ENCODE results near the gene RAX2. TPM values are rescaled to one million over a fixed set of nuclear protein-coding genes. Genes with fewer than 3 reads are reported as not detected.

RAX2 gene
- total RNA-seq, 1 experiment from 2014 or later: not detected

DNA sequence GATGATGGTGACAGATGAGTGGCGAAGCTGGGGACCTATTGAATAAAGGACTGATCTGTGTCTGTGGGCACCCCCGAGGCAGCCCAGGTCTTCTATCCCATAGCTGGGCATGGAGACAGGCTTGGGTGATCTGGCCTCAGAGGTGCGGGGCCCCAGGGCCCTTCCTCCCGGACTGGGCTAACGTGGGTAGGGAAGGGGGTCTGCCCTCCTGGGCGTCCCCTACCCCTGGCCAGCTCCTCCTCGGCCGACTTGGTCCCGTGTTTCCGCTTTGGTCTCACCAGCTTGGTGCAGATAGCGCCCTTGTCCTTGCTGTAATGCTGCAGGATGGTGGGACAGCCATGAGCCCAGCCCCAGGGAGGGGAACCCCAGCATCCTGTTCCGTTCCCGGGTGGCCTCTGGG, 10.9 kb upstream of the RAX2 start:
- Histone ChIP-seq H4K20me1 (ENCODE audit: insufficient read depth) (no peaks in the 10 kb centered on the region), H2AFZ (ENCODE audit: low read depth, low read length, poor library complexity, severe bottlenecking) (no peak overlapping the region), H3K27ac (ENCODE audit: low read depth, low read length) (no peak overlapping the region), H3K4me1 (ENCODE audit: control insufficient read depth in 1 of 2, insufficient read depth in 2 of 2, low read length in 2 of 2) (no peaks in the 10 kb centered on the region), H3K9me3 (ENCODE audit: control insufficient read depth in 1 of 2, insufficient read depth in 1 of 2, low read depth in 1 of 2, low read length in 2 of 2) (peaks cover 9 to 21% of the 10 kb centered on the region in 2 experiments; a peak in 3 of 4 replicates), H3K4me3 (replicated peaks in 1 of 2; ENCODE audit: low read depth in 1 of 2, low read length in 2 of 2) (no peak overlapping the region), H3K27me3 (ENCODE audit: insufficient read depth, low read length) (no peaks in the 10 kb centered on the region), H3K9ac (ENCODE audit: low read length) (no peak overlapping the region), H3K9me2 (ENCODE audit: insufficient read depth) (no peaks in the 10 kb centered on the region), H3K4me2 (ENCODE audit: low read length) (no peak overlapping the region), H3K36me3 (ENCODE audit: control insufficient read depth in 1 of 2, insufficient read depth in 2 of 2, low read length in 2 of 2) (no peaks in the 10 kb centered on the region), H3K79me2 (ENCODE audit: insufficient read depth, low read length) (no peaks in the 10 kb centered on the region)
- no peak for DNase-seq (ENCODE audit: low read depth, low spot score)
- TF ChIP-seq CBX3 (IDR thresholded peaks at IDR 0.05; ENCODE audit: low read depth): no peak
- no peak for TF ChIP-seq ELF1 (IDR thresholded peaks at IDR 0.05; ENCODE audit: borderline replicate concordance, low read depth)
- no peak for TF ChIP-seq CEBPB (IDR thresholded peaks at IDR 0.05; ENCODE audit: low read depth)
- no peak for TF ChIP-seq EZH2 (IDR thresholded peaks at IDR 0.05)
- no peak for TF ChIP-seq POLR2AphosphoS5 (IDR thresholded peaks at IDR 0.05; ENCODE audit: low read depth, low read length)
- no peak for TF ChIP-seq POLR2A (IDR thresholded peaks at IDR 0.05; ENCODE audit: borderline replicate concordance, extremely low read depth, insufficient read depth, insufficient read length)
- TF ChIP-seq, protein P1, sequence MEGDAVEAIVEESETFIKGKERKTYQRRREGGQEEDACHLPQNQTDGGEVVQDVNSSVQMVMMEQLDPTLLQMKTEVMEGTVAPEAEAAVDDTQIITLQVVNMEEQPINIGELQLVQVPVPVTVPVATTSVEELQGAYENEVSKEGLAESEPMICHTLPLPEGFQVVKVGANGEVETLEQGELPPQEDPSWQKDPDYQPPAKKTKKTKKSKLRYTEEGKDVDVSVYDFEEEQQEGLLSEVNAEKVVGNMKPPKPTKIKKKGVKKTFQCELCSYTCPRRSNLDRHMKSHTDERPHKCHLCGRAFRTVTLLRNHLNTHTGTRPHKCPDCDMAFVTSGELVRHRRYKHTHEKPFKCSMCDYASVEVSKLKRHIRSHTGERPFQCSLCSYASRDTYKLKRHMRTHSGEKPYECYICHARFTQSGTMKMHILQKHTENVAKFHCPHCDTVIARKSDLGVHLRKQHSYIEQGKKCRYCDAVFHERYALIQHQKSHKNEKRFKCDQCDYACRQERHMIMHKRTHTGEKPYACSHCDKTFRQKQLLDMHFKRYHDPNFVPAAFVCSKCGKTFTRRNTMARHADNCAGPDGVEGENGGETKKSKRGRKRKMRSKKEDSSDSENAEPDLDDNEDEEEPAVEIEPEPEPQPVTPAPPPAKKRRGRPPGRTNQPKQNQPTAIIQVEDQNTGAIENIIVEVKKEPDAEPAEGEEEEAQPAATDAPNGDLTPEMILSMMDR (IDR thresholded peaks at IDR 0.05 in 2 of 3, conservative IDR thresholded peaks at IDR 0.05 in 1 of 3; ENCODE audit: borderline replicate concordance in 1 of 3, insufficient read depth in 1 of 3, low read depth in 2 of 3, low read length in 2 of 3): no peak
- intact Hi-C loops (cut with micrococcal nuclease): no loop called here
- RAD21 ChIA-PET (ENCODE audit: low non-redundant PET in 1 of 2, low total read pairs in 2 of 2, uncharacterized antibody in 2 of 2, unreplicated experiment in 2 of 2): no interaction called here
- CTCF ChIA-PET: no interaction called here
- POLR2A ChIA-PET: interaction anchor here (1.6 kb wide), 1 partner anchor 20 kb away, joined by 4 read pairs; the partner anchor contains the start of gene MRPL54
- no peak for ATAC-seq
- BruUV-seq (replicated peaks): no TSS peak

DNA sequence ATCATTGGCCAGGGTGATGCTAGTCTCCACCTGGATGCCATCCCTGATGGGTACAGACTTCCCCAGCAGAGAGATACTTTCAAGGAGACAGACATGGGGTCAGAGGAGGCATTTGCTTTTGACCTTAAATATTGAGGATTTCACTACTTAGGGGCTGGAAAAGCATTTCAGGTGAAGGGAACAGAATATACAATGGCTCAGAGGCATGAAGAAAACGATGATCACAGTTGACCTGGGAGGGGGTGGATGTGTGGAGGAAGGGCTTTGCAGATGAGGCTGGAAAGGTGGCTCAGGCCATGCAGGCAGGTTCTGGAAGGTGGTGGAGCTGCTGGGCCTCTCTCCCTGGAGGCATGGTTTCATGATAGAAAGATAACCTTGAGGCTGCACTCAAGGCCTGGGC, 10.3 kb upstream of the RAX2 start:
- Histone ChIP-seq H4K20me1 (ENCODE audit: insufficient read depth) (no peaks in the 10 kb centered on the region), H3K79me2 (ENCODE audit: insufficient read depth, low read length) (no peaks in the 10 kb centered on the region), H3K4me2 (ENCODE audit: low read length) (no peak overlapping the region), H3K9me2 (ENCODE audit: insufficient read depth) (no peaks in the 10 kb centered on the region), H2AFZ (ENCODE audit: low read depth, low read length, poor library complexity, severe bottlenecking) (no peak overlapping the region), H3K9me3 (ENCODE audit: control insufficient read depth in 1 of 2, insufficient read depth in 1 of 2, low read depth in 1 of 2, low read length in 2 of 2) (peaks cover 9 to 21% of the 10 kb centered on the region in 2 experiments; a peak in 3 of 4 replicates), H3K27ac (ENCODE audit: low read depth, low read length) (no peak overlapping the region), H3K4me3 (replicated peaks in 1 of 2; ENCODE audit: low read depth in 1 of 2, low read length in 2 of 2) (no peak overlapping the region), H3K9ac (ENCODE audit: low read length) (no peak overlapping the region), H3K36me3 (ENCODE audit: control insufficient read depth in 1 of 2, insufficient read depth in 2 of 2, low read length in 2 of 2) (no peaks in the 10 kb centered on the region), H3K4me1 (ENCODE audit: control insufficient read depth in 1 of 2, insufficient read depth in 2 of 2, low read length in 2 of 2) (no peaks in the 10 kb centered on the region), H3K27me3 (ENCODE audit: insufficient read depth, low read length) (no peaks in the 10 kb centered on the region)
- DNase-seq (ENCODE audit: low read depth, low spot score) (no peak), ATAC-seq (no peak)
- intact Hi-C loops (cut with micrococcal nuclease): no loop called here
- BruUV-seq (replicated peaks): no TSS peak
- CTCF ChIA-PET: no interaction called here
- POLR2A ChIA-PET: interaction anchor here (1.6 kb wide), 1 partner anchor 20 kb away, joined by 4 read pairs; the partner anchor contains the start of gene MRPL54
- RAD21 ChIA-PET (ENCODE audit: low non-redundant PET in 1 of 2, low total read pairs in 2 of 2, uncharacterized antibody in 2 of 2, unreplicated experiment in 2 of 2): no interaction called here
- no peak for TF ChIP-seq TCF7L2 (IDR thresholded peaks at IDR 0.05; ENCODE audit: borderline replicate concordance, extremely low read depth, insufficient read depth, insufficient read length)
- TF ChIP-seq, protein P2, sequence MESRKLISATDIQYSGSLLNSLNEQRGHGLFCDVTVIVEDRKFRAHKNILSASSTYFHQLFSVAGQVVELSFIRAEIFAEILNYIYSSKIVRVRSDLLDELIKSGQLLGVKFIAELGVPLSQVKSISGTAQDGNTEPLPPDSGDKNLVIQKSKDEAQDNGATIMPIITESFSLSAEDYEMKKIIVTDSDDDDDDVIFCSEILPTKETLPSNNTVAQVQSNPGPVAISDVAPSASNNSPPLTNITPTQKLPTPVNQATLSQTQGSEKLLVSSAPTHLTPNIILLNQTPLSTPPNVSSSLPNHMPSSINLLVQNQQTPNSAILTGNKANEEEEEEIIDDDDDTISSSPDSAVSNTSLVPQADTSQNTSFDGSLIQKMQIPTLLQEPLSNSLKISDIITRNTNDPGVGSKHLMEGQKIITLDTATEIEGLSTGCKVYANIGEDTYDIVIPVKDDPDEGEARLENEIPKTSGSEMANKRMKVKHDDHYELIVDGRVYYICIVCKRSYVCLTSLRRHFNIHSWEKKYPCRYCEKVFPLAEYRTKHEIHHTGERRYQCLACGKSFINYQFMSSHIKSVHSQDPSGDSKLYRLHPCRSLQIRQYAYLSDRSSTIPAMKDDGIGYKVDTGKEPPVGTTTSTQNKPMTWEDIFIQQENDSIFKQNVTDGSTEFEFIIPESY (IDR thresholded peaks at IDR 0.05; ENCODE audit: extremely low read depth, insufficient replicate concordance, low read length): no peak
- TF ChIP-seq, protein P3, sequence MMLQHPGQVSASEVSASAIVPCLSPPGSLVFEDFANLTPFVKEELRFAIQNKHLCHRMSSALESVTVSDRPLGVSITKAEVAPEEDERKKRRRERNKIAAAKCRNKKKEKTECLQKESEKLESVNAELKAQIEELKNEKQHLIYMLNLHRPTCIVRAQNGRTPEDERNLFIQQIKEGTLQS (IDR thresholded peaks at IDR 0.05): no peak
- no peak for TF ChIP-seq SRF (IDR thresholded peaks at IDR 0.05; ENCODE audit: low read depth)
- TF ChIP-seq FOSL1 (IDR thresholded peaks at IDR 0.05; ENCODE audit: low read depth): no peak
- no peak for TF ChIP-seq EZH2phosphoT487 (IDR thresholded peaks at IDR 0.05; ENCODE audit: borderline replicate concordance)
- TF ChIP-seq EZH2 (IDR thresholded peaks at IDR 0.05): no peak
- TF ChIP-seq CEBPB (IDR thresholded peaks at IDR 0.05; ENCODE audit: low read depth): no peak
- no peak for TF ChIP-seq JUND (IDR thresholded peaks at IDR 0.05)
- no peak for TF ChIP-seq YY1 (IDR thresholded peaks at IDR 0.05; ENCODE audit: extremely low read depth, insufficient replicate concordance, low read depth, low read length)
- TF ChIP-seq POLR2AphosphoS5 (IDR thresholded peaks at IDR 0.05; ENCODE audit: low read depth, low read length): no peak
- TF ChIP-seq SP1 (IDR thresholded peaks at IDR 0.05; ENCODE audit: low read depth): no peak
- no peak for TF ChIP-seq EGR1 (IDR thresholded peaks at IDR 0.05; ENCODE audit: low read depth)
- no peak for TF ChIP-seq CBX3 (IDR thresholded peaks at IDR 0.05; ENCODE audit: low read depth)
- no peak for TF ChIP-seq ZFX (IDR thresholded peaks at IDR 0.05)

Data from HCT116 (cell line).